Mammary epithelial cell (primary cell): Measurements from ENCODE around the gene S1PR4.

Experiments
- CTCF ChIP-seq, 2 donors: IDR thresholded peaks in 1 of 2; conservative IDR thresholded peaks in 1 of 2; 2 replicates each; pipeline ENCODE4 v1.5.1; 2011 to 2012; ENCODE audit warnings: inconsistent platforms in 2 of 2, low read length in 2 of 2, mild to moderate bottlenecking in 2 of 2, control low read depth in 1 of 2, low read depth in 1 of 2; ENCODE audit not compliant: insufficient read depth in 1 of 2; ENCODE audit errors: extremely low read depth in 1 of 2
- EZH2 ChIP-seq: IDR thresholded peaks from 2 replicates; pipeline ENCODE4 v1.6.1; 2012; ENCODE audit warnings: low read length, inconsistent platforms, borderline replicate concordance

DNA sequence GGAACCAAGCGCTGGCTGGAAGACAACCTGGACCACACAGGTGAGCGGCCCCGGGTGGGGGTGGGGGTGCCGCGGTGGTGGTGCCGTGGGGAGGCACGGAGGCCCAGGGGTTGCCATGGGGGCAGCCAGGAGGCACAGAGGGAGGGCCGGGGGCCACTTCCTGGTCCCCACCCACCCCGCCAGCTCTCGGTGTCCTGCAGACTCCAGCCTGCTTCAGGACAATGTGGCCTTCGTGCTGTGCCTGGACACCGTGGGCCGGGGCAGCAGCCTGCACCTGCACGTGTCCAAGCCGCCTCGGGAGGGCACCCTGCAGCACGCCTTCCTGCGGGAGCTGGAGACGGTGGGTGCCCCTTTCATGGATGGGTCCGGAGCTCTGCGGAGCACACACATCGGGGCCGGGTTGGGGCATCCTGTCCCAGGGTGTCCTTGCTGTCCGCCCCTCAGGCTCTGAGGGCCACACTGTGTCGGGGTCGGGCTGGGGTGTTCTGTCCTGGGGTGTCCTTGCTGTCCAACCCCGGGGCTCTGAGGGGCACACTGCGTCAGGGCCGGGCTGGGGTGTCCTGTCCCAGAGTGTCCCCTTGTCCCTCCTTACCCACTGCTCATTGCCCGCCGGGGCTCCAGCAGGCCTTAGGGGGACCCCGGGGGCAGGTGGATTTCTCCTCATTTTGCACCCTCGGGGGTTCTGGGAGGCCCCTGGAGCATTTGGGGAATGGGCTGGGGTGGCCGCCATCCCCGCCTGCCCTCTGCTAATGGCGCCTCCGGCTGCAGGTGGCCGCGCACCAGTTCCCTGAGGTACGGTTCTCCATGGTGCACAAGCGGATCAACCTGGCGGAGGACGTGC lies 25.5 kb downstream of the S1PR4 start:
- TF ChIP-seq CTCF (conservative IDR thresholded peaks at IDR 0.05 in 1 of 2, IDR thresholded peaks at IDR 0.05 in 1 of 2; ENCODE audit: extremely low read depth in 1 of 2, insufficient read depth in 1 of 2, low read depth in 1 of 2, low read length in 2 of 2) = no peak
- TF ChIP-seq EZH2 = no peak
